A549 (cell line): ENCODE measurements around the gene KSR2. TPM values are rescaled to one million over a fixed set of nuclear protein-coding genes. Genes with fewer than 3 reads are reported as not detected.

Experiments
- ATAC-seq, 2 experiments: fragments of 200-7000 bp in 1 of 2; fragments of >200 bp in 1 of 2; cut with Nextera tagmentation in 1 of 2; cut with Tn5 transposase in 1 of 2; 3 replicates each; pipeline versions ENCODE4 v1.8.0 to v1.9.1; 2018 to 2020; ENCODE audit warnings: mild to moderate bottlenecking in 1 of 2, moderate library complexity in 1 of 2
- CTCF ChIA-PET: fragments of 300-600 bp; sonication (Branson Sonifier 250); formaldehyde crosslinking; extraction: SDS; loops from one replicate; lab custom pipeline; 2021; ENCODE audit warnings: antibody characterized with exemption, inconsistent platforms; lab: Yijun Ruan, JAX
- POLR2A ChIA-PET: fragments of 350-600 bp; formaldehyde crosslinking; extraction: SDS; loops from one replicate; lab custom pipeline; 2021; ENCODE audit warnings: antibody characterized with exemption, inconsistent platforms; lab: Yijun Ruan, JAX
- DNase-seq, 2 experiments: peaks; one replicate each; pipeline versions ENCODE4 v3.0.0 to v3.0.0-alpha.2; 2011 to 2016; ENCODE audit warnings: low read depth in 1 of 2, low spot score in 1 of 2
- FAIRE-seq: peaks from 2 replicates; lab custom pipeline; 2011; peaks lifted over from hg19 to GRCh38; lab: Jason Lieb, UNC
- H3K27ac ChIP-seq, 2 experiments: fragments of >200 bp; sonication (Bioruptor Twin); formaldehyde crosslinking; 3 replicates each; pipeline ENCODE4 v1.5.1; 2016 to 2017
- H3K4me1 ChIP-seq: fragments of >200 bp; sonication (Bioruptor Twin); formaldehyde crosslinking; 3 replicates; pipeline ENCODE4 v1.6.1; 2016
- H3K4me2 ChIP-seq: fragments of >200 bp; sonication (Bioruptor Twin); formaldehyde crosslinking; 3 replicates; pipeline ENCODE4 v1.6.1; 2016
- H3K4me3 ChIP-seq: fragments of >200 bp; sonication (Bioruptor Twin); formaldehyde crosslinking; 3 replicates; pipeline ENCODE4 v1.5.1; 2016
- H3K9me3 ChIP-seq: fragments of >200 bp; sonication (Bioruptor Twin); formaldehyde crosslinking; 3 replicates; pipeline ENCODE4 v1.6.1; 2016
- CBX2 ChIP-seq: fragments of 200-600 bp; sonication (generic); IDR thresholded peaks from 2 replicates; pipeline ENCODE4 v1.6.1; 2016; ENCODE audit warnings: low read depth, mild to moderate bottlenecking, borderline replicate concordance
- CEBPB ChIP-seq, 2 experiments: fragments of >200 bp in 1 of 2; sonication (Bioruptor Twin) in 1 of 2; formaldehyde crosslinking in 1 of 2; IDR thresholded peaks; 2 replicates each; pipeline ENCODE4 v1.6.1; 2012 to 2016
- CHD2 ChIP-seq: fragments of 150-350 bp; IDR thresholded peaks from 2 replicates; pipeline ENCODE4 v1.6.1; 2014; ENCODE audit warnings: low read length; ENCODE audit not compliant: partially characterized antibody
- CHD4 ChIP-seq: fragments of 200-600 bp; sonication (generic); IDR thresholded peaks from 2 replicates; pipeline ENCODE4 v1.6.1; 2016; ENCODE audit warnings: antibody characterized with exemption, mild to moderate bottlenecking, borderline replicate concordance
- EHF ChIP-seq: fragments of 250-450 bp; sonication (Bioruptor Pico); IDR thresholded peaks from 2 replicates; pipeline ENCODE4 v1.5.0; 2020; ENCODE audit warnings: mild to moderate bottlenecking
- FOSB ChIP-seq: fragments of 250-450 bp; sonication (Bioruptor Pico); IDR thresholded peaks from 2 replicates; pipeline ENCODE4 v1.5.0; 2020; ENCODE audit warnings: mild to moderate bottlenecking, moderate library complexity
- GATA3 ChIP-seq: IDR thresholded peaks from 2 replicates; pipeline ENCODE4 v1.6.1; 2012; ENCODE audit warnings: borderline replicate concordance
- KDM1A ChIP-seq: fragments of 200-600 bp; sonication (generic); IDR thresholded peaks from 2 replicates; pipeline ENCODE4 v1.6.1; 2016; ENCODE audit warnings: low read depth, mild to moderate bottlenecking
- KDM5A ChIP-seq: fragments of 200-600 bp; sonication (generic); IDR thresholded peaks from 2 replicates; pipeline ENCODE4 v1.6.1; 2016; ENCODE audit warnings: antibody characterized with exemption, mild to moderate bottlenecking
- MAFK ChIP-seq: fragments of 450-650 bp; IDR thresholded peaks from 2 replicates; pipeline ENCODE4 v1.6.1; 2014; ENCODE audit not compliant: partially characterized antibody
- MAX ChIP-seq: IDR thresholded peaks from 2 replicates; pipeline ENCODE4 v1.6.1; 2012
- MAZ ChIP-seq: fragments of 150-350 bp; IDR thresholded peaks from 2 replicates; pipeline ENCODE4 v1.6.1; 2014; ENCODE audit warnings: antibody characterized with exemption, low read depth, low read length, borderline replicate concordance
- NFE2L2 ChIP-seq: fragments of 150-350 bp; conservative IDR thresholded peaks from 2 replicates; pipeline ENCODE4 v1.6.1; 2014; ENCODE audit warnings: low read length
- NPAS2 ChIP-seq: fragments of 250-450 bp; sonication (Bioruptor Pico); IDR thresholded peaks from 2 replicates; pipeline ENCODE4 v1.8.0; 2022; ENCODE audit warnings: mild to moderate bottlenecking, moderate library complexity, borderline replicate concordance
- PBX3 ChIP-seq: IDR thresholded peaks from 2 replicates; pipeline ENCODE4 v1.6.1; 2012
- POLR2A ChIP-seq: IDR thresholded peaks from 2 replicates; pipeline ENCODE4 v1.6.1; 2012; ENCODE audit warnings: mild to moderate bottlenecking, low read length
- RAD21 ChIP-seq, 2 experiments: fragments of >200 bp in 1 of 2; sonication (Bioruptor Twin) in 1 of 2; formaldehyde crosslinking in 1 of 2; IDR thresholded peaks in 1 of 2; conservative IDR thresholded peaks in 1 of 2; 2 replicates in 1 of 2; 3 replicates in 1 of 2; pipeline ENCODE4 v1.6.1; 2012 to 2018; ENCODE audit warnings: inconsistent platforms in 1 of 2
- REST ChIP-seq: fragments of 200-600 bp; sonication (generic); IDR thresholded peaks from 2 replicates; pipeline ENCODE4 v1.6.1; 2016; ENCODE audit warnings: antibody characterized with exemption, mild to moderate bottlenecking, moderate library complexity
- RFX5 ChIP-seq: fragments of 450-650 bp; IDR thresholded peaks from 2 replicates; pipeline ENCODE4 v1.7.1; 2014; ENCODE audit warnings: antibody characterized with exemption, mild to moderate bottlenecking, moderate library complexity
- RNF2 ChIP-seq: fragments of 200-600 bp; sonication (generic); IDR thresholded peaks from 2 replicates; pipeline ENCODE4 v1.6.1; 2016; ENCODE audit warnings: low read depth, mild to moderate bottlenecking, antibody characterized with exemption, moderate library complexity, borderline replicate concordance
- SREBF2 ChIP-seq: fragments of 450-650 bp; IDR thresholded peaks from 2 replicates; pipeline ENCODE4 v1.6.1; 2014; ENCODE audit warnings: mild to moderate bottlenecking, moderate library complexity
- TP53 ChIP-seq: fragments of 250-450 bp; sonication (Bioruptor Pico); IDR thresholded peaks from 2 replicates; pipeline ENCODE4 v1.5.0; 2021; ENCODE audit warnings: mild to moderate bottlenecking, moderate library complexity
- USF2 ChIP-seq: fragments of 450-650 bp; IDR thresholded peaks from 2 replicates; pipeline ENCODE4 v1.6.1; 2014; ENCODE audit warnings: antibody characterized with exemption
- ZC3H11A ChIP-seq: fragments of 450-650 bp; IDR thresholded peaks from 2 replicates; pipeline ENCODE4 v1.6.1; 2014; ENCODE audit warnings: antibody characterized with exemption, mild to moderate bottlenecking
- ZFP36 ChIP-seq: fragments of 450-650 bp; IDR thresholded peaks from 2 replicates; pipeline ENCODE4 v1.6.1; 2014; ENCODE audit warnings: borderline replicate concordance; ENCODE audit not compliant: partially characterized antibody
- ZSCAN20 ChIP-seq: fragments of 250-450 bp; sonication (Bioruptor Pico); IDR thresholded peaks from 2 replicates; pipeline ENCODE4 v1.8.0; 2022; ENCODE audit warnings: mild to moderate bottlenecking, moderate library complexity
- WGBS: methylation state at CpG from one replicate; pipeline ENCODE4 v1.1.6; 2017; ENCODE audit errors: missing lambda C conversion rate; 5-methylcytosine and 5-hydroxymethylcytosine counted together
- polyA plus RNA-seq, 4 experiments: library from polyadenylated mRNA; depleted of rRNA in 3 of 4; stranded (reverse); fragments of >200 nt; fragmentation: RNase III in 1 of 4; extraction: RNeasy Plus Mini Kit Qiagen cat#74134 plus additional on column Dnase treatment in 1 of 4; gene quantifications; 2 replicates in 3 of 4; 3 replicates in 1 of 4; pipeline ENCODE4 v1.2.3, GENCODE V29; 2011 to 2017

KSR2 gene
- polyA plus RNA-seq, 2 of the 4 experiments (the other 2 are of a cell fraction) = 0.37 to 1.2 TPM

- TF ChIP-seq REST (no peak), FOSB (CRISPR knock-in tag) (no peak)
- TF ChIP-seq, all 56 proteins: peak for 0
These were observed 551.8 kb downstream of the KSR2 start (continued) for GRCh38 chr12:117417004-117417403.

- H3K27ac ChIP-seq = no peak overlapping the region
- ChIA-PET POLR2A (interaction anchor here (0.6 kb wide), 2 partner anchors 9 to 319 kb away, joined by 3 read pairs; no protein-coding TSS in a partner anchor), CTCF (interaction anchor here (1.2 kb wide), 1 partner anchor 425 kb away, joined by 4 read pairs; no protein-coding TSS in a partner anchor)
- no peak for ATAC-seq
- no peak for DNase-seq
- H3K4me2 ChIP-seq = no peak overlapping the region
- H3K9me3 ChIP-seq = no peaks in the 10 kb centered on the region
- FAIRE-seq = no peak
- no peak for TF ChIP-seq MAZ
- no peak for TF ChIP-seq ZFP36
- TF ChIP-seq NPAS2 = no peak
- no peak for TF ChIP-seq SREBF2
- TF ChIP-seq KDM1A = no peak
- TF ChIP-seq TP53 (CRISPR knock-in tag) = no peak
- TF ChIP-seq ZSCAN20 (CRISPR knock-in tag) = no peak
- TF ChIP-seq RFX5 = no peak
- H3K4me3 ChIP-seq = no peak overlapping the region
- 79% methylated on average over 11 of the region's 11 CpGs for WGBS
- peaks cover 7% of the 10 kb centered on the region; the same call in 1 of the 3 replicates for H3K4me1 ChIP-seq
These were observed 556.2 kb downstream of the KSR2 start for GRCh38 chr12:117412465-117413188.

- Histone ChIP-seq H3K27ac (no peak overlapping the region), H3K9me3 (no peaks in the 10 kb centered on the region), H3K4me2 (no peak overlapping the region), H3K4me1 (peaks cover 7% of the 10 kb centered on the region; the same call in 1 of the 3 replicates), H3K4me3 (no peak overlapping the region)
- DNase-seq (no peak), FAIRE-seq (no peak), ATAC-seq (no peak)
- TF ChIP-seq CBX2 = no peak
- no peak for TF ChIP-seq KDM1A
- no peak for TF ChIP-seq GATA3
- no peak for TF ChIP-seq MAFK
- TF ChIP-seq TP53 (CRISPR knock-in tag) = no peak
- no peak for TF ChIP-seq USF2
- TF ChIP-seq ZC3H11A = no peak
- no peak for TF ChIP-seq KDM5A
- no peak for TF ChIP-seq CHD4
- TF ChIP-seq CHD2 = no peak
- no peak for TF ChIP-seq POLR2A
- TF ChIP-seq PBX3 = no peak
- no peak for TF ChIP-seq SREBF2
- TF ChIP-seq CEBPB (IDR thresholded peaks at IDR 0.05) = no peak
- TF ChIP-seq RAD21 (conservative IDR thresholded peaks at IDR 0.05 in 1 of 2, IDR thresholded peaks at IDR 0.05 in 1 of 2) = no peak
- no peak for TF ChIP-seq RNF2
- no peak for TF ChIP-seq ZFP36
- TF ChIP-seq NFE2L2 = no peak
- no peak for TF ChIP-seq EHF (CRISPR knock-in tag)
- no peak for TF ChIP-seq MAX
- POLR2A ChIA-PET = no interaction called here
- CTCF ChIA-PET = interaction anchor here (3.0 kb wide), 1 partner anchor 42 kb away, joined by 11 read pairs; no protein-coding TSS in a partner anchor
These were observed 559.5 kb downstream of the KSR2 start for GRCh38 chr12:117409286-117409685.
